HUDEP-2 (cell line): ENCODE measurements around the gene TMPRSS9.
A peak's percentile ranks its signal among the peaks of the same experiment; 100 is the strongest.
"Not testable (repeated sequence)": the region's sequence is repeated elsewhere in the genome, so short reads cannot be mapped to it uniquely, and the experiment has no call there.

Source experiments
- DNase-seq, 76 experiments: peaks; one replicate each; lab custom pipeline; 2025; ENCODE audit not compliant: unreplicated experiment in 76 of 76; lab: John Stamatoyannopoulos, UW

Gene TMPRSS9

GRCh38 chr19:2341244-2341751 lies 18.8 kb upstream of the TMPRSS9 start:
- peak in 68 of 76 experiments; percentile 22 to 94 (median 73) for DNase-seq

DNA sequence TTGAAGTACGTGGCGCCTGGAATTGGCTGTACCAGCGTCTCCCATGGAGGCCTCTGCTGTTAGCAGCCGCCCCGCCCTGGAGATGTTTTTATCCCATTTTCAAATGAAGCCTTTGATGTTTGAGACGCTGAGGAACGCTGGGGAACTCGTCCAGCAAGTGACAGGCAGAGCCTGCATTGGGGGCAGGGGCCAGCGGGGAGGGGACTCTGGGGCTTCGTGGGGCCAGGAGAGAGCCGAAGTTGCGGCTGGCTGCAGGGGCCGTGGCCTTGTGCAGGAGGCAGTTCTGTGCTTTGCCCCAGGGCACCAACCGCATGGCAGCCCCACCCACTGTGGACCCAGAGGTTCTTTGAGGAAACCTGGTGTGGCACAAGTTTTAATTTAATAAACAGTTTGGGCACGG lies 18.1 kb upstream of the TMPRSS9 start:
- DNase-seq: no peak

DNA sequence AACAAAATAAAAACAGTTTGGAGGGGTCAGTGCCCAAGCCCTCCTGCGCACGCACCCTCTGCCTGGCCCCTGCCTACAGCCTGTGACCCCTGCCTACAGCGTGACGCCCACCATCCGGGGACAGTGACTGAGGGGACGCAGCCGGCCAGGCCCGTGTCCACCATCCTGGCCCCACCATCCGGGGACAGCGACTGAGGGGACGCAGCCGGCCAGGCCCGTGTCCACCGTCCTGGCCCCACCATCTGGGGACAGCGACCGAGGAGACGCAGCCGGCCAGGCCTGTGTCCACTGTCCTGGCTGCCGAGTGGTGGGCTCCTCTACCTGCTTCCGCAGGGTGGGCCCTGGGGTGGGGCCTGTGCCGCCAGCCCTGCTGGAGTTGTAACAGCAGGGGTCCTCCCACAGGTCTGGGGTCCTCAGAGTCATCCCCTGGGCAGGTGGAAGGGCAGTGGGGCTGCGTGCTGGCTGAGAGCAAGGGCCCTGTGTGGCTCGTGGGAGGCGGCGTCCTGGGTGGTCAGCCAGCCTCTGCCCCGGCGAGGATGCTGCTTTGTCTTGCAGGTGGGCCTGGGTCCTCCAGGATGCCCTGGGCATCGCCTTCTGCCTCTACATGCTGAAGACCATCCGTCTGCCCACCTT lies 17.3 kb upstream of the TMPRSS9 start:
- DNase-seq: no peak

GRCh38 chr19:2343289-2343982 lies 16.6 kb upstream of the TMPRSS9 start:
- no peak for DNase-seq

DNA sequence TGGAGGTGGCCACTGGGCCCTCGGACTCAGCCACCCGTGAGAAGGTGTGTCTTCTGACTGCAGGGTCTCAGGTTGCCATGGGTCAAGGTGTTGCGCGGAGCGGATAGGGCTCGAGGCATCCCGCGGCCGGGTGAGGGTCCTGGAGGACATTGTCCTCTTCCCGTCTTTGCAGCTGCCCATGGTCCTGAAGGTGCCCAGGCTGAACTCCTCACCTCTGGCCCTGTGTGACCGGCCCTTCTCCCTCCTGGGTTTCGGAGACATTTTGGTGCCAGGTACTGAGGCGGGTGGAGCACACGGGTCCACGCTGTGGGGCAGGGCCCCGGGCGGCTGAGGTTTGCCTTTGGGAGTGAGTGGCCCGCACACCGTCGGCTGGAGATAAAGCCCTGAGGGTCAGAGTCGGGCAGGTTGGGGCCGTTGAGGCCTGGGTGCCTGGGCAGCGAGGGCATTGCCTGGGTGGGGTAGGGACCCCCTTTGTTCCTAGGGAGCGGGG lies 15.6 kb upstream of the TMPRSS9 start:
- DNase-seq: no peak

- no peak for DNase-seq
These were observed 15.0 kb upstream of the TMPRSS9 start for GRCh38 chr19:2345076-2345475.

GRCh38 chr19:2345794-2346663 lies 14.0 kb upstream of the TMPRSS9 start:
- peak in 72 of 76 experiments; percentile 29 to 96 (median 90) for DNase-seq

DNA sequence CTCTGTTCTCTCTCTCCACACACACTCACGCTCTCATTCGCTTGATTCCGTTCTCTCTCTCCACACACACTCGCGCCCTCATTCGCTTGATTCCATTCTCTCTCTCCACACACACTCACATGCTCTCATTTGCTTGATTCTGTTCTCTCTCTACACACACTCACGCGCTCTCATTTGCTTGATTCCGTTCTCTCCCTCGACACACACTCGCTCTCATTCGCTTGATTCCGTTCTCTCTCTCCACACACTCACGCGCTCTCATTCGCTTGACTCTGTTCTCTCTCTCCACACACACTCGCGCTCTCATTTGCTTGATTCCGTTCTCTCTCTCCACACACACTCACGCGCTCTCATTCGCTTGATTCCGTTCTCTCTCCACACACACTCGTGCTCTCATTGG lies 10.2 kb upstream of the TMPRSS9 start:
- DNase-seq: not testable (repeated sequence)

- no peak for DNase-seq
These were observed 9.4 kb upstream of the TMPRSS9 start for GRCh38 chr19:2350656-2351055.

DNA sequence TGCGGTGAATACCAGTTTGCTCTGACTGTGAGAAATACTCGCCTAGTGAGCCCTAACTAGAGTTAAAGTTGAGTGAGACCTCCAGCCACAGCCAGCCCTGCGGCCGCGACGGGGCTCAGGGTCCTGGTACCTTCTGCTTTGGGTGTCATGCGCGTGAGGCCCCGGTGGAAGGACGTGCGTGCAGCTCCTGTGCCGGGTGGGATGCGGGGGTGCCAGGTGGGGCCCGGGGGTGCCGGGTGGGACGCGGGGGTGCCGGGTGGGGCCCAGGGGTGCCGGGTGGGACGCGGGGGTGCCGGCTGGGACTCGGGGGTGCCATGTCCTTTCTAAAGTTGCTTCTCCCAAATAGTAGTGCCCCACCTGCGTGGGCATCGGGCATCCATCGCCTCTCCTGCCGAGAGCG lies 8.5 kb upstream of the TMPRSS9 start:
- no peak for DNase-seq

GRCh38 chr19:2352121-2352520 lies 7.9 kb upstream of the TMPRSS9 start:
- DNase-seq: no peak

DNA sequence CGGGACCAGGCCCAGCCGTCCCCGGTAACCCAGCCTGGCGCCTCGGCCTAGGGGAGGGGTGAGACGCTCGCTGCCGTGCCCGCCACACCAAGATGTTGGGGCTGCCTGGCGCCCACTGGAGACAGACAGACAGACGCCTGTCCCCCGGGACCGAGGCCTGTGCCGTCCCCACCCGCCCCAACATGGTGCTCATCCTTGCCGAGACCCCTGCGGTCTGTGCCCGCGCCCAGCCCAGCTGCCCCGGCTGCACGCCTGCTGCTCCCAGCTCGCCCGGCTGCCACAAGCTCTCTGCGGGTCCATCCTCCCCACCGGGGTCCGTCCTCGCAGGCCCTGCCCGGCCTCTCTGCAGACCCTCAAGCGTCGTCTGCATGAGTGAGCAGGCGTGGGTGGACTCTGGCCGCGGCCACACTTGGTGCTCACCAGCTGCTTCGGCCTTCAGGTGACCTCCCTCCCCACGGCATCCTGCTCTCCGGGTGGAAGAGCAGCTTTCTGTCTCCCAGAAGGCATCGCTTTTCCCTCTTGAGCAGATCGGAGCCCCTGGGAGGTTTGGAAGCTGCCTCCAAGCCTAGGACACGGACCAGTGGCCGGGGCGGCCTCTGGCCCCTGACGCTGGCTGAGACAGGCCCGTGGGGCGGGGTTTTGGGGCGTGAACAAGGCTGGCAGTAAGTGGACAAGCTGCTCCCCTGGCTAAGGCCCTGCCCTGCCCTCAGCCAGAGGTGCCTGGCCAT lies 6.7 kb upstream of the TMPRSS9 start:
- no peak for DNase-seq

DNA sequence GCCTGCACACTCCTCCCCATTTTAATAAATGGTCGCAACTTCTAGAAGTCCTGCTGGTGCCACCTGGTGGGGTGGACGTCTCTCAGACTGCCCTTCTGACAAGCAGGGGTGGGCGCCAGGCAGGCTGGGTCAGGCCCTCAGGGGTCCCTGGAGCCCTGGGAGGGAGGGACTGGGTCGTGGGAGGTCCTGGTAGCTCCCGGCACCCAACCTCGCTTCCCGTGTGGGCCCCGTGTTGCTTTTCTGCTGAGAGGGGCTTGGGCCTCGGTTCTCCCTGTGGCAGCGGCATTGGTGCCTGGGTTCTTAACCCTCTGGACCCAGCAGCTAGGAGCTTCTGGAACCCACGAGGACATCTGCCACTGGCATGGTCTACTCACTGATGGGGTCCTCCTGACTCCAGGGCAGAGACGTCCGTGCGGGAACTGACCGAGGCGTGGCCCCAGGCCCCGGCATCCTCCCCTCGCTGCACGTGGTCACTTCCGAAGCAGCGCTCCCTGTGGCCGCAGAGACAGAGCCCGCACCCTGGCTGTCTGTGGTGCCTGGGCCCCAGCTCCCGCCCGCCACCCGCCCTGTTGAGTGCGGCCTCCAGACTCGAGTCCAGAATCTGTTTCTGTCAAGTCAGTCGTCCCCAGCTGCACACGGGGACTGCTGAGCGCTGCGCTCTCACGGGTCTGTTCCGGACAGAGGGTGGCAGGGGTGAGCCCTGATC lies 6.0 kb upstream of the TMPRSS9 start:
- DNase-seq: no peak

DNA sequence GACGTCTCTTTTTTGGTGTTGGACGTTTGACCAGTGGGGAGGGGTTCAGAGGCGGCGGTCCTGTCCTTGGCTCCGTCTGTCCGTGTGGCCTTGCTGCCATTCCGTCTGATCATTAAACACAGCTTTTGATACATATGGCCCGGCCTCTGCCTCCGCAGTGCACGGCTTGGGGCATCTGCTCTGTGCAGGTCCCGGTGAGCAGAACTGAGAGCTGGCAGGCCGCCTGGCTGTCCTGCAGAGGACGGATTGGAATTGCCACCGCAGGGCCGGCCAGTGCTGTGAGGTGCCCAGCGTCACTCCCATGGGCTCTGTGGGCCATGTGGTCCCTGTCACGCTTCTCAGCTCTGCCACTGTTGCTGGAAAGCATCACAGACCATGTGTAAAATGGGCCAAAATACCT lies 5.4 kb upstream of the TMPRSS9 start:
- no peak for DNase-seq

- peak in 7 of 76 experiments; percentile 18 to 40 (median 23) for DNase-seq
These were observed 4.7 kb upstream of the TMPRSS9 start for GRCh38 chr19:2355168-2356035.

GRCh38 chr19:2356036-2356646 lies 3.9 kb upstream of the TMPRSS9 start:
- DNase-seq: no peak

GRCh38 chr19:2357279-2358206 lies 2.5 kb upstream of the TMPRSS9 start:
- DNase-seq: no peak
